Activated T-cell treated with anti-CD3 and anti-CD28 coated beads for 1 hour (primary cell): ENCODE results near the gene ZNF606.
"Not testable (repeated sequence)": the region's sequence is repeated elsewhere in the genome, so short reads cannot be mapped to it uniquely, and the experiment has no call there.

ENCODE experiments used
- DNase-seq: peaks from one replicate; pipeline ENCODE4 v3.0.0-alpha.2; 2020; ENCODE audit warnings: low read depth

Gene ZNF606

GRCh38 chr19:58010507-58010906 is 7.9 kb upstream of the ZNF606 start:
- DNase-seq, result no peak

GRCh38 chr19:58009666-58010301 is 7.2 kb upstream of the ZNF606 start:
- DNase-seq, result peak; percentile 25

GRCh38 chr19:58009301-58009665 is 6.7 kb upstream of the ZNF606 start:
- DNase-seq, result no peak

GRCh38 chr19:58008877-58009276 is 6.3 kb upstream of the ZNF606 start:
- DNase-seq, result not testable (repeated sequence)

GRCh38 chr19:58007285-58007684 is 4.7 kb upstream of the ZNF606 start:
- no peak for DNase-seq

GRCh38 chr19:58003174-58003828 is 681 bp upstream of the ZNF606 start:
- DNase-seq, result no peak

GRCh38 chr19:58001895-58002369 is 688 bp downstream of the ZNF606 start:
- DNase-seq, result no peak

- DNase-seq, result no peak
Observed at GRCh38 chr19:58000677-58001076, 1.9 kb downstream of the ZNF606 start.

GRCh38 chr19:57992841-57993240 is 9.8 kb downstream of the ZNF606 start:
- no peak for DNase-seq

GRCh38 chr19:57978586-57979289 is 23.9 kb downstream of the ZNF606 start:
- no peak for DNase-seq

GRCh38 chr19:57974434-57974833 is 28.2 kb downstream of the ZNF606 start, which contains the start of gene C19orf18:
TSS of gene C19orf18 (minus strand) at chr19:57974534. CDS start at chr19:57974432, 102 bp downstream.
- no peak for DNase-seq

- DNase-seq, result no peak
Observed at GRCh38 chr19:57964761-57965160, 37.9 kb downstream of the ZNF606 start.

GRCh38 chr19:57961785-57962184 is 40.8 kb downstream of the ZNF606 start:
- no peak for DNase-seq

- DNase-seq, result no peak
Observed at GRCh38 chr19:57954996-57955395, 47.6 kb downstream of the ZNF606 start.

GRCh38 chr19:57949702-57950101 is 52.9 kb downstream of the ZNF606 start:
- DNase-seq, result no peak

- no peak for DNase-seq
Observed at GRCh38 chr19:57949296-57949695, 53.3 kb downstream of the ZNF606 start.

GRCh38 chr19:57947419-57948134 is 55.0 kb downstream of the ZNF606 start, which contains the start of gene ZNF256:
TSS of gene ZNF256 (minus strand) at chr19:57947706. CDS start at chr19:57947474, 232 bp downstream.
- DNase-seq, result peak; percentile 78

GRCh38 chr19:57947088-57947418 is 55.6 kb downstream of the ZNF606 start:
- DNase-seq, result peak; percentile 1

- no peak for DNase-seq
Observed at GRCh38 chr19:57946316-57946715, 56.3 kb downstream of the ZNF606 start.

GRCh38 chr19:57941593-57941992 is 61.0 kb downstream of the ZNF606 start:
- no peak for DNase-seq

GRCh38 chr19:57935731-57936130 is 66.9 kb downstream of the ZNF606 start:
- no peak for DNase-seq
